OCI-LY7 (cell line): ENCODE data around the gene KREMEN1. TPM values are rescaled to one million over a fixed set of nuclear protein-coding genes. Genes with fewer than 3 reads are reported as not detected.

Source experiments
- BruUV-seq: library from RNA; stranded (reverse); fragments of 400-500 nt; replicated peaks from 2 replicates; lab custom pipeline; 2021; lab: Mats Ljungman, UMichigan
- CTCF ChIA-PET: fragments of 300-600 bp; sonication (Branson Sonifier 250); formaldehyde crosslinking; loops from one replicate; lab custom pipeline; 2022; ENCODE audit warnings: antibody characterized with exemption; ENCODE audit not compliant: unreplicated experiment; lab: Charles Lee
- POLR2A ChIA-PET: fragments of 300-600 bp; sonication (Branson Sonifier 250); formaldehyde crosslinking; loops from one replicate; lab custom pipeline; 2022; ENCODE audit warnings: antibody characterized with exemption; lab: Charles Lee
- DNase-seq: peaks from one replicate; pipeline ENCODE4 v3.0.0-alpha.2; 2015; ENCODE audit warnings: low spot score
- H2AFZ ChIP-seq: fragments of 200-600 bp; sonication (generic), shearing (Covaris generic); 2 replicates; pipeline ENCODE4 v1.6.1; 2014; ENCODE audit warnings: mild to moderate bottlenecking, antibody characterized with exemption, low read length, moderate library complexity
- H3K27ac ChIP-seq: fragments of 200-600 bp; sonication (generic); 2 replicates; pipeline ENCODE4 v1.5.1; 2014; ENCODE audit warnings: mixed run types, low read depth, mild to moderate bottlenecking, moderate library complexity, low read length, inconsistent platforms; ENCODE audit not compliant: poor library complexity, severe bottlenecking
- H3K36me3 ChIP-seq: fragments of 200-600 bp; sonication (generic); 2 replicates; pipeline ENCODE4 v1.6.1; 2014; ENCODE audit warnings: mild to moderate bottlenecking, antibody characterized with exemption, low read length, moderate library complexity, mixed read lengths; ENCODE audit not compliant: insufficient read depth
- H3K4me1 ChIP-seq: fragments of 200-600 bp; sonication (generic); 2 replicates; pipeline ENCODE4 v1.5.1; 2014; ENCODE audit warnings: mild to moderate bottlenecking, low read length; ENCODE audit not compliant: insufficient read depth, poor library complexity, severe bottlenecking
- H3K4me2 ChIP-seq: fragments of 200-600 bp; sonication (generic); 2 replicates; pipeline ENCODE4 v1.6.1; 2014; ENCODE audit warnings: mild to moderate bottlenecking, low read length
- H3K4me3 ChIP-seq: fragments of 200-600 bp; sonication (generic); 2 replicates; pipeline ENCODE4 v1.5.1; 2014; ENCODE audit warnings: mild to moderate bottlenecking, low read depth, low read length; ENCODE audit not compliant: poor library complexity, severe bottlenecking
- H3K79me2 ChIP-seq: fragments of 200-600 bp; sonication (generic); 2 replicates; pipeline ENCODE4 v1.6.1; 2016; ENCODE audit warnings: low read depth, mild to moderate bottlenecking, low read length, moderate library complexity, mixed read lengths; ENCODE audit not compliant: insufficient read depth
- H3K9me2 ChIP-seq: fragments of 200-600 bp; sonication (generic); 2 replicates; pipeline ENCODE4 v1.6.1; 2016; ENCODE audit warnings: mild to moderate bottlenecking, low read length, mixed read lengths; ENCODE audit not compliant: insufficient read depth
- H3K9me3 ChIP-seq: fragments of 200-600 bp; sonication (generic); 2 replicates; pipeline ENCODE4 v1.6.1; 2014; ENCODE audit warnings: mild to moderate bottlenecking, mixed run types, low read length, mixed read lengths
- H4K20me1 ChIP-seq: fragments of 200-600 bp; sonication (generic); 2 replicates; pipeline ENCODE4 v1.6.1; 2014; ENCODE audit warnings: mild to moderate bottlenecking, antibody characterized with exemption, low read length, moderate library complexity, mixed read lengths; ENCODE audit not compliant: insufficient read depth
- CTCF ChIP-seq: fragments of 200-600 bp; sonication (generic); conservative IDR thresholded peaks from 2 replicates; pipeline ENCODE4 v1.5.1; 2014; ENCODE audit warnings: mild to moderate bottlenecking, antibody characterized with exemption, low read length, moderate library complexity, mixed read lengths
- EZH2phosphoT487 ChIP-seq: fragments of 200-600 bp; sonication (generic); IDR thresholded peaks from 2 replicates; pipeline ENCODE4 v1.6.1; 2018; ENCODE audit warnings: low read depth, borderline replicate concordance, mild to moderate bottlenecking, mixed run types, antibody characterized with exemption, low read length, moderate library complexity, mixed read lengths
- intact Hi-C: fragments of 100-400 bp; cut with micrococcal nuclease; formaldehyde crosslinking; loops from one replicate; pipeline ENCODE4 v1.10.0; 2022; ENCODE audit not compliant: unreplicated experiment
- total RNA-seq, 2 experiments: library from RNA; depleted of rRNA in 1 of 2; stranded (reverse); fragments of >200 nt in 1 of 2; shearing (Covaris generic) in 1 of 2; gene quantifications; 2 replicates each; pipeline ENCODE4 v1.2.3, GENCODE V29; 2014 to 2022

The KREMEN1 gene
- total RNA-seq, 2 experiments from 2014 or later, result not detected

GRCh38 chr22:29150701-29151100 is 77.9 kb downstream of the KREMEN1 start:
- BruUV-seq, result no TSS peak
- no peak for DNase-seq
- Histone ChIP-seq H3K79me2 (no peaks in the 10 kb centered on the region), H3K4me1 (no peaks in the 10 kb centered on the region), H3K4me3 (no peak overlapping the region), H3K4me2 (no peak overlapping the region), H4K20me1 (no peaks in the 10 kb centered on the region; the same call in 1 of the 2 replicates), H3K9me3 (no peaks in the 10 kb centered on the region), H3K36me3 (no peaks in the 10 kb centered on the region), H2AFZ (no peak overlapping the region), H3K9me2 (no peaks in the 10 kb centered on the region), H3K27ac (no peak overlapping the region)
- POLR2A ChIA-PET, result no interaction called here
- CTCF ChIA-PET, result no interaction called here
- TF ChIP-seq CTCF (no peak), EZH2phosphoT487 (no peak)
- intact Hi-C loops, result no loop called here

- H3K36me3 ChIP-seq, result no peaks in the 10 kb centered on the region
- TF ChIP-seq EZH2phosphoT487, result no peak
- no peak for TF ChIP-seq CTCF
- no peak overlapping the region for H3K4me2 ChIP-seq
- H3K4me3 ChIP-seq, result no peak overlapping the region
- intact Hi-C loops, result no loop called here
- H3K79me2 ChIP-seq, result no peaks in the 10 kb centered on the region
- no peak overlapping the region for H3K27ac ChIP-seq
- BruUV-seq, result no TSS peak
- no peaks in the 10 kb centered on the region; the same call in 1 of the 2 replicates for H4K20me1 ChIP-seq
- no peak overlapping the region for H2AFZ ChIP-seq
- ChIA-PET POLR2A (no interaction called here), CTCF (no interaction called here)
- no peaks in the 10 kb centered on the region for H3K9me2 ChIP-seq
- no peaks in the 10 kb centered on the region for H3K9me3 ChIP-seq
- DNase-seq, result no peak
- no peaks in the 10 kb centered on the region for H3K4me1 ChIP-seq
Measured at GRCh38 chr22:29151316-29151715, 78.5 kb downstream of the KREMEN1 start.

DNA sequence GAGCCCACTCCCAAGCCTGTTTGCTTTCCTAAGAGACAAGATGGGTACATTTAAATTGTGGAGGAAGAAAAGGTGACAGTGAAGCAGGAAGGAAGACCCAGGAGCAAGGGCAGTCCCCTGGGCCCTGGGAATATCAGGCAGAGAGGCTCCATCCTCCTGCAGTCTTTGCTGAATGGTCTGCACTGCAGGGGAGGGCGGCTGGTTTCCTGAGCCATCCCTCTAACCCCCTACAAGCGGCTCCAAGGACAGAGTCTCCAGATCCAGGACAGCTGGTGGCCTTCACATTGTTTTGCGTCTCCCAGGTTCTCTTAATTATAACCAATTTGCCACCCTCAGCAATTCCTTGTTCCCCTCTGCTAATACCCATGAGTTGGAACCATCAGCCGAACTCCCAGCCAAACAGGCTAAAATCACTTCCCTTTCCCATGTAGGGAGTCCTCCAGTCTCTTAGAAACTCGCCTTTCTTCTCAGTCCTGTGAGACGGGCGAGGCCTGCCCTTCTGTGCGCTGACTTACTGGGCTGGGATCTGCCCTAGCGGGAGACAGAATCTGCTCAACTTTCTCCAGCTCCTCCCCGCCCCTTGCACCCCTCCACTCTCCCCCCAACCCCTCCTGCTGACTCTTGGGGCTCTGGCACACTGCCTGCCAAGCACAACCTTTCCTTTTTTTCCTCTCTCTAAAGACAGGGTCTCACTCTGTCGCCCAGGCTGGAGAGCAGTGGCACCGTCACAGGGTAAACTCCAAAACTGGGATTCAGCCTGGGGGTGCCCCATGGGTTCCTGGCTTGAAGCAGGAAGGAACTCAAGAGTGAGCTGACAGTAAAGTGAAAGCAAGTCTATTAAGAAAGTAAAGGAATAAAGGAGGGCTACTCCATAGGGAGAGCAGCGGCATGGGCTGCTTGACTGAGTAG is 79.5 kb downstream of the KREMEN1 start:
- Histone ChIP-seq H3K79me2 (no peaks in the 10 kb centered on the region), H3K36me3 (no peaks in the 10 kb centered on the region), H3K27ac (no peak overlapping the region), H4K20me1 (no peaks in the 10 kb centered on the region; the same call in 1 of the 2 replicates), H2AFZ (no peak overlapping the region), H3K4me2 (no peak overlapping the region), H3K9me2 (no peaks in the 10 kb centered on the region), H3K4me1 (no peaks in the 10 kb centered on the region), H3K4me3 (no peak overlapping the region), H3K9me3 (no peaks in the 10 kb centered on the region)
- DNase-seq, result no peak
- intact Hi-C loops, result no loop called here
- ChIA-PET POLR2A (interaction anchor here (0.7 kb wide), 1 partner anchor 557 kb away, joined by 5 read pairs; no protein-coding TSS in a partner anchor), CTCF (no interaction called here)
- no peak for TF ChIP-seq EZH2phosphoT487
- no peak for TF ChIP-seq CTCF
- no TSS peak for BruUV-seq
